Gastroesophageal sphincter (tissue), 4 donors: Measurements from ENCODE around the gene COMP. TPM values are rescaled to one million over a fixed set of nuclear protein-coding genes. Genes with fewer than 3 reads are reported as not detected.

ENCODE experiments used
- ATAC-seq: fragments of 150-250 bp; one replicate; pipeline ENCODE4 v1.9.1; 2016; ENCODE audit warnings: mild to moderate bottlenecking, moderate library complexity
- H3K27ac ChIP-seq, 4 donors: fragments of 200-600 bp; sonication (generic) in 3 of 4; 1 replicate in 3 of 4; 2 replicates in 1 of 4; pipeline ENCODE4 v1.5.1; 2016 to 2019
- H3K27me3 ChIP-seq: fragments of 200-600 bp; sonication (generic); one replicate; pipeline ENCODE4 v1.5.1; 2019
- H3K36me3 ChIP-seq, 2 donors: fragments of 200-600 bp; sonication (generic); one replicate each; pipeline ENCODE4 v1.5.1; 2019; ENCODE audit warnings: control low read depth in 1 of 2
- H3K4me1 ChIP-seq, 3 donors: fragments of 200-600 bp; sonication (generic); 1 replicate in 2 of 3; 2 replicates in 1 of 3; pipeline ENCODE4 v1.5.1; 2016 to 2019; ENCODE audit warnings: control low read depth in 2 of 3
- H3K4me3 ChIP-seq, 2 donors: fragments of 200-600 bp; sonication (generic); one replicate each; pipeline ENCODE4 v1.5.1; 2019; ENCODE audit warnings: mild to moderate bottlenecking in 1 of 2, moderate library complexity in 1 of 2
- H3K9me3 ChIP-seq, 3 donors: fragments of 200-600 bp; sonication (generic); one replicate each; pipeline ENCODE4 v1.5.1; 2017 to 2019; ENCODE audit warnings: control low read depth in 2 of 3
- EP300 ChIP-seq: sonication (generic); formaldehyde crosslinking; IDR thresholded peaks from one replicate; pipeline ENCODE4 v1.6.1; 2017; ENCODE audit warnings: antibody characterized with exemption, mild to moderate bottlenecking
- POLR2A ChIP-seq, 2 donors: fragments of 450-650 bp; IDR thresholded peaks; one replicate each; pipeline ENCODE4 v1.6.1; 2017; ENCODE audit warnings: antibody characterized with exemption in 2 of 2, mild to moderate bottlenecking in 2 of 2, moderate library complexity in 1 of 2
- POLR2AphosphoS5 ChIP-seq: sonication (generic); formaldehyde crosslinking; IDR thresholded peaks from one replicate; pipeline ENCODE4 v1.6.1; 2017; ENCODE audit warnings: antibody characterized with exemption
- WGBS, 2 donors: methylation state at CpG; one replicate each; pipeline ENCODE4 v1.1.5; 2018; ENCODE audit warnings: low coverage in 1 of 2; 5-methylcytosine and 5-hydroxymethylcytosine counted together
- total RNA-seq, 4 donors: library from RNA; depleted of rRNA; stranded (reverse); fragments of >200 nt; gene quantifications; one replicate each; pipeline ENCODE4 v1.1.0, GENCODE V29; 2016
- TF ChIP-seq, protein P1 (sequence below), 4 experiments: fragments of 200-600 bp in 2 of 4; fragments of 450-650 bp in 2 of 4; sonication (generic) in 1 of 4; IDR thresholded peaks; one replicate each; pipeline ENCODE4 v1.5.1; 2017 to 2019; ENCODE audit warnings: antibody characterized with exemption in 4 of 4, mild to moderate bottlenecking in 2 of 4, moderate library complexity in 2 of 4

Gene COMP
- total RNA-seq, 4 donors from 2014 or later = 0.40 to 4.4 (median 0.50) TPM

DNA sequence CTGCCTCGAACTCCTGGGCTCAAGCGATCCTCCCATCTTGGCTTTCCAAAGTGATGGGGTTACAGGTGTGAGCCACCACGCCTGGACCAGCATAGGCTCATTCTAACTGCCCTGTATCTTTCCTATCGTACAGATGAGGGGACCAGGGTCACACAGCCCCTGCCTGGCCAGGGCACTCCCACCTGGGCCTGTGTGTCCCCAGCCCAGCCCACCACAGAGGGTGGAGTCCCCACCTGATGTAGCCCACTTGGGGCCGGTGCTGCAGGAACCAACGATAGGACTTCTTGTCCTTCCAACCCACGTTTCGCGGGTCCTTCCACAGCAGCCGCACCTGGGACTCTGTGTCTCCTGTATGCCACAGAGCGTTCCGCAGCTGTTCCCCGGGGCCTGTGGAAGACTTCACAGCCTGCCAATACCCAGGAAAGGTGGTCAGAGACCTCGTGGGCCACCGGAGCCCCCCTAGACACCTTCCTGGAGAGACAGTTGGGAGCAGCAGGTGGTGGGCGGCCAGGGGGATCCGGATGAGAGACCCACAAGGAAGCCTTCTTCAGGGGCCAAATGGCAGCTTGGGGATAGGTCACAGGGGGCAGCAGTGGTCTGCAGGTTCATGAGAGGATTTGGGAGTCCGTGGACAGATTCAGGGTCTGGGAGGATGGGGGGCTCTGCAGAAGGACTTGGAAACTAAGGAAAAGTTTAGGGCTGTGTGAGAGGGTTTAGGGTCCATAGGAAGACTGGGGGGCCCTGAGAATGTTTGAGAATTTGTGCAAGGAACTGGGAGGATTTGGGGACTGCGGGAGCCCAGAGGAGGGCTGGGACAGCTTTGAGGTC, 6.9 kb downstream of the COMP start:
- ATAC-seq = no peak
- Histone ChIP-seq H3K4me3 (no peak overlapping the region), H3K36me3 (no peaks in the 10 kb centered on the region), H3K4me1 (peaks cover 0 to 42% (median 29%) of the 10 kb centered on the region in 3 donors), H3K27me3 (peaks cover 51% of the 10 kb centered on the region), H3K27ac (no peak overlapping the region), H3K9me3 (no peaks in the 10 kb centered on the region)
- 86 to 90% methylated on average over 2 to 8 of the region's 19 CpGs for WGBS, 2 donors
- TF ChIP-seq EP300 (no peak), POLR2AphosphoS5 (no peak), POLR2A (IDR thresholded peaks at IDR 0.05) (no peak)
- TF ChIP-seq, protein P1, sequence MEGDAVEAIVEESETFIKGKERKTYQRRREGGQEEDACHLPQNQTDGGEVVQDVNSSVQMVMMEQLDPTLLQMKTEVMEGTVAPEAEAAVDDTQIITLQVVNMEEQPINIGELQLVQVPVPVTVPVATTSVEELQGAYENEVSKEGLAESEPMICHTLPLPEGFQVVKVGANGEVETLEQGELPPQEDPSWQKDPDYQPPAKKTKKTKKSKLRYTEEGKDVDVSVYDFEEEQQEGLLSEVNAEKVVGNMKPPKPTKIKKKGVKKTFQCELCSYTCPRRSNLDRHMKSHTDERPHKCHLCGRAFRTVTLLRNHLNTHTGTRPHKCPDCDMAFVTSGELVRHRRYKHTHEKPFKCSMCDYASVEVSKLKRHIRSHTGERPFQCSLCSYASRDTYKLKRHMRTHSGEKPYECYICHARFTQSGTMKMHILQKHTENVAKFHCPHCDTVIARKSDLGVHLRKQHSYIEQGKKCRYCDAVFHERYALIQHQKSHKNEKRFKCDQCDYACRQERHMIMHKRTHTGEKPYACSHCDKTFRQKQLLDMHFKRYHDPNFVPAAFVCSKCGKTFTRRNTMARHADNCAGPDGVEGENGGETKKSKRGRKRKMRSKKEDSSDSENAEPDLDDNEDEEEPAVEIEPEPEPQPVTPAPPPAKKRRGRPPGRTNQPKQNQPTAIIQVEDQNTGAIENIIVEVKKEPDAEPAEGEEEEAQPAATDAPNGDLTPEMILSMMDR (IDR thresholded peaks at IDR 0.05) = no peak

DNA sequence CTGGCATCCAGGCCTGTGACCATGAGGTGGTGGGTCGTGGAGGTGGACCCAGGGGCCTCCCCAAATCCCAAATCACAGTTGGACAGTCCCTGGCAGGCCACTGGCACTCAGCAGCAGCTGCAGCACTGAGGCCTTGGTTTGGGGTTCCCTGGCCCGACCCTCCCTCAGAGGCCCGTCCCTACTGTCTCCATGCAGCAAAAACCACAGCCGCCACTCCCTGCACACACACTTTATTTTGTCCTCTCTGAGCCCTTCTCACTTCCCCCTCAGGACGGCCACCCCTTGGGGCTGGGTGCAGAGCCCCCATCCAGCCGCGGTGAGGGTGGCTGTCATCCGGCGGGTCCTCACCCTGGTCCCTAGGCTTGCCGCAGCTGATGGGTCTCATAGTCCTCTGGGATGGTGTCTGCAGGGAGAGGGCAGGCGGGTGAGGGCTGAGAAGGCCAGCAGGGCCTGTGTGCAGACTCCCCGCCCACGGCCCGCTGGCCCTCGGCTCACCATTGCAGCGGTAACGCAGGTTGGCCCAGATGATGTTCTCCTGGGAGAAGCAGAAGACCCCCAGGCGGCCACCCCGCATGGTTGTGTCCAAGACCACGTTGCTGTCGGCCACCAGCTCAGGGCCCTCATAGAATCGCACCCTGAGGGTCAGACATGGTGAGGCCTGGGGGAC, 8.4 kb downstream of the COMP start:
- WGBS, 2 donors = 83% methylated on average over 8 of the region's 22 CpGs; no CpG with 5 or more reads in 1 of the 2 donors
- TF ChIP-seq POLR2A (IDR thresholded peaks at IDR 0.05) = no peak
- no peak for TF ChIP-seq POLR2AphosphoS5
- TF ChIP-seq EP300 = no peak
- TF ChIP-seq, protein P1 (IDR thresholded peaks at IDR 0.05) = no peak
- Histone ChIP-seq H3K36me3 (peaks cover 0 to 4% of the 10 kb centered on the region in 2 donors), H3K4me1 (peaks cover 0 to 29% (median 17%) of the 10 kb centered on the region in 3 donors), H3K4me3 (no peak overlapping the region), H3K27me3 (peaks cover 42% of the 10 kb centered on the region), H3K9me3 (no peaks in the 10 kb centered on the region), H3K27ac (no peak overlapping the region)
- no peak for ATAC-seq

DNA sequence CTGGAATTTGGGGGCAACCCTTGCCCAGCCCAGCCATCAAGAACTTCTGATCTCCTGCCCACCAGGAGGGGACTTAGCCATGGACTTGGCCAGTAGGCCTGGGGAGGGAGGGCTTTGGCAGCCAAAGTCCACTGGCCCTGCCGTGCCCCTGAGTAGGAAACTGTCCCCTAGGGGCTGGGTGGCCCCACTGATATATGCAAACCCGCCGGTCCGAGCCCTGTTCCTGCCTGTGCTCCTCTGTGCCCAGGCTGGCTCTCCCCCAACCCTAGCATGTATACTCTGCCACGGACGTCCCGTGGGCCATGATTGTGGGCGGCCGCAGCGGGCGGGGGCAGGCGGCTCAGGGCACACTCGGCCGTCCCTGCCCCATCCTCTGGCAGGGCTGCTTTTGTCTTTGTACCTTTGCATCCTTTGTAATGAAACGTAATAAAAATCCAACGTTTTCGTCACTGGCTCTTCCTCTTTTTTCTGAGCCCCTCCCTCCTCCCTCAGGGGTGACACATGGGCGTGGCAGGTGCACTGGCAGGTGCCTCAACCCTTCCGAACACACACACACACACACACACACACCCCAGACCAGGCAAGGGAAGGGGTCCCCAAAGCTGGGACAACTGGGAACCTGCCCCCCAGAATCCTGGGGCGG, 9.1 kb downstream of the COMP start:
- no peak for ATAC-seq
- Histone ChIP-seq H3K36me3 (peaks cover 0 to 11% of the 10 kb centered on the region in 2 donors), H3K4me1 (peaks cover 0 to 29% (median 12%) of the 10 kb centered on the region in 3 donors), H3K9me3 (no peaks in the 10 kb centered on the region), H3K27ac (no peak overlapping the region), H3K27me3 (peaks cover 36% of the 10 kb centered on the region), H3K4me3 (no peak overlapping the region)
- TF ChIP-seq EP300 (no peak), POLR2A (IDR thresholded peaks at IDR 0.05) (no peak), POLR2AphosphoS5 (no peak)
- WGBS, 2 donors = 70% methylated on average over 8 of the region's 20 CpGs; no CpG with 5 or more reads in 1 of the 2 donors

DNA sequence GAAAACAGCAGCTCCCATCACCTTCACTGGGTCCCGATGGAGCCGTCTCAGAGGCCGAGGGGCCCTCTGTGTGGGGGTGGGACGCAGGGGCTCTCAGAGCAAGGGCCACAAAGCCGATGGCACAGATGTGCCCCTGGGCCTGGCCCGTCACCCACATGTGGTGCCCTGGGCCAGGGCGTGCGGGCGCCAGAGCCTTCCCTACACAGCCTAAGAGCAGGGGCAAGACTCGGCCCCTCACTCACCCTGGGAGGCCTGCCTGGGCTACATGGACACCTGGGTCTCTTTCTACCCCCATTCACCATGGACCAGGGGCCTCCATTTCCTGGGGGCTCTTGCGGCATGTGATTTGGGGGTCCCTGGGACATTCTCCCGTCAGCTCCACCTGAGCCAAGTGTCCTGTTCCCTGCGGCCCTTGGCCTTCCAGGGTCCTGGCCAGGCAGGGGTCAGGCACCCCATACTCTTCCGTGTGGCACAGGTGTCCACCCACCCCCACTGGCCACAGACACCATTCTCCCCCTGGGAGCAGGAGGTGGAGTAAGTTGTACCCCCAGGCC, 10.0 kb downstream of the COMP start:
- no peak overlapping the region for H3K27ac ChIP-seq
- WGBS, 2 donors = 90 to 100% methylated on average over 1 to 2 of the region's 14 CpGs
- H3K27me3 ChIP-seq = peaks cover 27% of the 10 kb centered on the region
- ATAC-seq = no peak
- no peak overlapping the region for H3K4me3 ChIP-seq
- H3K36me3 ChIP-seq = peaks cover 0 to 13% of the 10 kb centered on the region in 2 donors
- no peak for TF ChIP-seq EP300
- TF ChIP-seq, protein P1 (IDR thresholded peaks at IDR 0.05) = no peak
- TF ChIP-seq POLR2A (IDR thresholded peaks at IDR 0.05) = no peak
- TF ChIP-seq POLR2AphosphoS5 = no peak
- no peaks in the 10 kb centered on the region for H3K9me3 ChIP-seq
- peaks cover 0 to 24% (median 12%) of the 10 kb centered on the region in 3 donors for H3K4me1 ChIP-seq

DNA sequence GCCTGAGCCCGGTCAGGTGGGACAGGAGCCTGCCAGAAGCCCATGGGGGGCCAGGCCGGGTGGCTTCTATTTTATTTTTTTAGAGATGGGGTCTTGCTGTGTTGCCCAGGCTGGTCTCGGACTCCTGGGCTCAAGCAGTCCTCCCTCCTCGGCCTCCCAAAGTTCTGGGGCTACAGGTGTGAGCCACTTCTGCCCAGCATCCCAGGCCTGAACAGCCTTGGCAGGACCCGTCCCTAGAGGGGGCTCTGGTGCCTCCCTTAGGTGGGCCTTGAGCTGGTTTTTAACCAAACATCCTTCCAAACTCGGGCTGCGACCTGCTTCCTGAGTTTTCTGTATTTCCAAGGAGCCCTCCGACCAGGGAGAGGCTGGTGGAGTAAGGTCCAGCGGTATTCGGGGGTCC, 10.5 kb downstream of the COMP start:
- no peak for ATAC-seq
- H3K4me1 ChIP-seq = peaks cover 0 to 19% (median 8%) of the 10 kb centered on the region in 3 donors
- TF ChIP-seq POLR2A (IDR thresholded peaks at IDR 0.05) (no peak), EP300 (no peak), POLR2AphosphoS5 (no peak)
- TF ChIP-seq, protein P1 (IDR thresholded peaks at IDR 0.05) = no peak

More for the DNA sequence above, 10.5 kb downstream of the COMP start:
- Histone ChIP-seq H3K4me3 (no peak overlapping the region), H3K9me3 (no peaks in the 10 kb centered on the region), H3K27ac (no peak overlapping the region), H3K27me3 (peaks cover 22% of the 10 kb centered on the region), H3K36me3 (peaks cover 0 to 18% of the 10 kb centered on the region in 2 donors)
- 90% methylated on average over 2 of the region's 10 CpGs; no CpG with 5 or more reads in 1 of the 2 donors for WGBS, 2 donors
